ENCODE measurements around the gene PRR4.

Gene PRR4

DNA sequence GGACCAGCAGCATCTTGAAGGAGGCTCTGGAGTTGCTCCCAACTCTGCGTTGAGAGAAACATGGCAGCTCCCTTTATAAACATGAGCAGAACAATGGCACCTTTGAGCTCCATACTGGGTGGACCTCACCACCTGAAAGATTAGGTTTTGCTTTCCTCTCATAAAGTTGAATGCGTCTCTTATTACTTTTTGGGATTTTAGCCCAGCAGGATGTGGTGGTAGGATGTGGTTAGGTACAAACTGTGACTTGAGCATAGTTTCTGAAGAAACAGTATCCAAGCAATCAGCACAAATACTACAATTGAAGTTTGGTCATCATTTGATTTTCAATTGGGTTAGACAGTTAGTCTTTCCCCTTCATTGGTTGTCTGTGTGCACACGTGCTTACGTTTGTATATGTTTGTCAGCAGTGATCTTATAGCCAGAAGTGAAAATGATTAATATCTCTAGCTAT, at the start of gene PRR4:
TSS of gene PRR4 (minus strand) at position 51 of the 454 bp plus-strand sequence. CDS start at position 13, 38 bp downstream.
- DNase-seq, result no peak

- DNase-seq, result no peak
Observed at GRCh38 chr12:10896854-10897253, 47.6 kb upstream of the PRR4 start.

- no peak for DNase-seq
Observed at GRCh38 chr12:10891937-10892336, 42.7 kb upstream of the PRR4 start.

GRCh38 chr12:10889226-10889625, 40.0 kb upstream of the PRR4 start:
- DNase-seq, result no peak

- no peak for DNase-seq
Observed at GRCh38 chr12:10884086-10884725, 34.9 kb upstream of the PRR4 start, which contains the start of gene PRH1. Gene PRH1 (minus strand): TSS chr12:10884255. CDS start chr12:10884217, 38 bp downstream.

DNA sequence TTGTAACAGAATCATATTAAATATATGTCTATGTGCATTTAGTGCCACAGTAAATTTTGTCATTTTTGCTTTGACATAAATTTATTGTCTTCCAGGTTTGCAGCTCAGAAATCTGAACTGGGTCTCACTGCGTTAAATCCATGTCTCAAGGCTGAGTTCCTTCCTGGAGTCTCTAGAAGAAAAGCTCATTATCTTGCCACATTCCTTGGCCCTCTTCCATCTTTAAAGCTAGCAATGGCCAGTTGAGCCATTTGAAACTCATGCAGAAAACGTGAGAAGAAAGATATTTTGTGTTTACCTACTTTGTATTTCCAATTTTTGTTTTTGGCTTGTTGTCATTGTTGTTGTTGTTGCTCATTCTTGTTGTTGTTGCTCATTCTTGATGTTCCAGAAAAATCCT, 24.1 kb upstream of the PRR4 start:
- DNase-seq, result no peak

GRCh38 chr12:10867381-10867780, 18.1 kb upstream of the PRR4 start:
- no peak for DNase-seq

DNA sequence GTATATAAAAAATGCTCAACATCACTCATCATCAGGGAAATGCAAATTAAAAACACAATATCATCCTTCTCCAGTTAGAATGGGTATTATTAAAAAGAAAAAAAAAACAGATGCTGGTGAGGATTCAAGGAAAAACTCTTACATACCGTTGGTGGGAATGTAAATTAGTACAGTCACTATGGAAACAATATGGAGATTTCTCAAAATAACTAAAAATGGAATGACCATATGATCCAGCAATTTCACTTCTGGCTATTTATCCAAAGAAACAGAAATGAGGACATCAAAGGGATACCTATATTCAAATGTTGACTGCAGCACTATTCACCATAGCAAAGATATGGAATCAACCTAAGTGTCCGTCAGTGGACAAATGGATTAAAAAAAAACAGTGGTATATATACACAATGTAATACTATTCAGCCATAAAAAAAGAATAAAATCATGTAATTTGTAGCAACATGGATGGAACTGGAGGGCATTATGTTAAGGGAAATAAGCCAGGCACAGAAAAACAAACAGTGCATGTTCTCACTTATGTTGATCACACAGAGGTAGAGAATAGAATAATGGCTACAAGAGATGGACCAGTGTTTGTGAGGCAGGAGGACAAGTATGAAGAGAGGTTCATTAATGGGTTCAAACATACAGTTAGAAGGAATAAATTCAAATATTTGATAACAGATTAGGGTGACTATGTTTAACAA, 14.4 kb upstream of the PRR4 start:
- DNase-seq, result no peak

DNA sequence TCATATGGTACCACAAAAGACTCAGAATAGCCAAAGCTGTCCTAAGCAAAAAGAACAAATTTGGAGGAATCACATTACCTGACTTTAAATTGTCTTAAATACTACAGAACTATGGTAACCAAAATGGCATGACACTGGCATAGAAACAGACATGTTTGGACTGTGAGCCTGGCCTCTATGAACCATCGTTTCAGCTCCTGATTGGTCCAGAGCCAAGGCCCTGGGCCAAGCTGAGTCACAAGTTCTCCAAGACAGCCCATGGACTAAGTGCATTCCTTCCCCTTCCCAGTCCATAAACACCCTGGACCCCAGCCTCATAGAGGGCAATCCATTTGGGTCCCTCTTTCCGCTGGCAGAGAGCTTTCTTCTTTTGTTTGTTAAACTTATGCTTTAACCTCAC, 12.1 kb upstream of the PRR4 start:
- no peak for DNase-seq

DNA sequence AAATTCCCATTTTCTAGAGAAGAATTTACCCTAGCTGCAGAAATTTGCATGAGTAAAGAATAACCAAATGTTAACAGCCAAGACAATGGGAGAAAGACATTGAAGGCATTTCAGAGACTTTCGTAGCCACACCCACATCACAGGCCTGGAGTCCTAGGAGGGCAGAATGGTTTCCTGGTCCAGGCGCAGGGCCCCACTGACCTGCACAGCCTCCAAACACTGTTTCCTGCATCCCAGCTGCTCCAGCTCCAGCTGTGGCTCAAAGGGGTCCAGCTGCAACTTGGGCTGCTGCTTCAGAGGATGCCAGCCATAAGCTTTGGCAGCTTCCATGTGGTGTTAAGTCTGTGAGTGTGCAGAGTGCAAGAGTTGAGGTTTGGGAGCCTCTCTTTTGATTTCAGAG, 6.5 kb upstream of the PRR4 start:
- no peak for DNase-seq

- no peak for DNase-seq
Observed at GRCh38 chr12:10853776-10854175, 4.5 kb upstream of the PRR4 start.

DNA sequence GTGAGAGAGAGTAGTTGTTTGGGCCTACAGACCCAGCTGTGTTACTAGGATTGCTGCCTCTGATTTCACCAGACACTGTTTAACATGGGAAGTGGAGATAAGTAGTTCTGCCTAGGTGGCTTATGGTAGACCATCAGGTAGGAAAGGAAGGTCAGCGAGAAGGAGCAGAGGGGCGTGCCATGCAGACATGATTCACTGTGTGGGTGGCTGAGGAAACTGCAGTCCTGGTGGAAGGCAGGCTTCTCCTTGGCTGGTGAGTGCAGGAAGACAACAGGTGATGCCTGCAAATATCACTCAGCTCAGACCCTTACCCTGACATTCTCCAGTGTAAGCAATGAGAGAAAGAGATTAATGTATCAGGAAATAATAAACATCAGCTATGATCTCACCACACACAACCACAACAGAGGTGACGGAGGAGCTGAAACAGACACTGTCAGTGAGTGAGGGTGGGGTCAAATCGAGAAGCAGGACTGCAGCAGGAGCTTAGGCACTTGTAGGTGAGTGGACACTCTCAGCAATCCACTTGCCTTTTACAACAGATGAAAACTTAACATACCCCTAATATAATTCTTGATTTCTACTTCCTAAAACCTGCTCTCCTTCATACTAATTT, 2.1 kb upstream of the PRR4 start:
- no peak for DNase-seq

GRCh38 chr12:10847744-10848143, 1.5 kb downstream of the PRR4 start:
- no peak for DNase-seq

GRCh38 chr12:10842862-10843261, 6.4 kb downstream of the PRR4 start:
- DNase-seq, result no peak

GRCh38 chr12:10838461-10838860, 10.8 kb downstream of the PRR4 start:
- no peak for DNase-seq

DNA sequence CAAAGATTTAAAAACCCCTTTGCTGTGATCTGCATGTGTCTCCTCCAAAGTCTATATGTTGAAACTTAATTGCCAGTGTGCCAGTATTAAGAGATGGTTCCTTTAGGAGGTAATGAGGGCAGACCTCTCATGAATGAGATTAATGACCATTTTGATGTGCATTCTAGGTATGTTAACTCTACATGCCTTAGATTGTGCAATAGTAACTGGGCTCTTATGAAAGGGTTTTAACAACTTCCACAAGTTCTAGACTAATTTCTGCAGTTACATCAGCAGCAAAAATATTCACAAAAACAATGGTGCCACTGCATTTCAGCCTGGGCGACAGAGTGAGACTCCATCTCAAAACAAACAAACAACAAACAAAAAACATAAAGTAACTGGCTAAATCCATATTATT, 19.3 kb downstream of the PRR4 start:
- no peak for DNase-seq

DNA sequence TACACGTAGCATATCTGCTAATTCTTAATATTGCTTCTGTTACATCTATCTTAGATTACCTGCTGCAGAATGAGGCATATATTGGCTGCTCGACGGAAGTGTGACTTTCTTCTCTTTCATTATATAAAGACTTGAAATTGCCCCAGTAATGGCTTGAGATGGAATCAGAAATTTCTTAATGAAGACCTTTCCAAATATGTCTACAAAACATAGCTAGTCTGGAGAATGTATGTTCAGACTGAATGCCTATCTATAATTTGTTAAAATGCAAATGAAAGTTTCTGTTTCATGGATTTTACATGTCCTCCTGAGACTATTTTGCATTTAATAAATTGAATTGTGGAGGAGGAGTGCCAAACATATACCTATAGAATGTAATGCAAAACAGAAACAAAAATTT, 23.0 kb downstream of the PRR4 start, which contains the start of gene TAS2R10:
TSS of gene TAS2R10 (minus strand) at position 101 of the 400 bp plus-strand sequence. CDS start at position 12, 89 bp downstream.
- DNase-seq, result no peak

DNA sequence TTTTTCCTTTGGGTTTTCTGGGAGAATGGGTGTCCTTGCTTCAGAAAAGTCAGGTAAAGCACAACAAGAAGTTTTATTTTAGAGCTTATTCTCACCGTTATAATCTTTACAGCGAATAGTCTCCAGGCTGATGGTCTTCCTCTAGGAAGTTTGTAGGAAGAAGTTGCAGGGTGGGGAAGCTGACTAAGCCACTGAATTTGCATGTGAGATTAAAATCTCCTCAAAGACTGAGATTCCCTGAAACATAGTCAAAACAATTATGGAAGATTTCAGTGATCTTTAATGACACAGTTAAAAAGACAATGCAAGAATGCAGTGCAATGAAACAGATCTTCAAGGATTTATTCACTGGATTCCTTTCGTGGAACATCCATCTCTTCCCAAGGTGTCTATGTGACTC, 24.3 kb downstream of the PRR4 start:
- no peak for DNase-seq

DNA sequence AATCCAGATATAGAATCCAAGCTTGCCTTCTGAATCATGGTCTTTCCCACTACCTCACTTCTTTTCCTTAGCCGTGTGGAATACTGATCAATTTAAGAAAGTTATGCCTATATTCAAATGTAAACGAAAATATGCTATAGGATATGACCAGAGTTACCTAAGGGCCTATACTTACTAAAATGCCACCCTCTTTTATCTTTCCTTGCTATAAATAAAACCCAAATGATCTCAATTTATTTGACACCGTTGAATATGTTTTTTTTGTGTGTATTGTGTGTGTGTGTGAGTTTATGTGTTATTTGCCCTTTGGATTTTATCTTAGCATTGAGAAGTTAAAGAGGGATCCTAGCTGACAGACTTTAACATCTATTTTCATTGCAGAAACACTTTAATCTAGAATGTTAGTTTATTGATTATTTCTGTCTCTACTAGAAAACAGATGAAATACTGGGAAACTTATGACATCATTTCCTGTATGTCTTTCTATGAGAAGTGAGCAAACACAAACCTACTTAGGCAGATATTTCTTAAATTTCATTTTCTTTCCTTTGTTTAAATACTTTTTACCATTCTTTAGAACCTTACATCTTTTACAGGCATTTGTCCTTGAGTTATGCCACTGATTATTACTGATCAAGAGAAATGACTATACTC, 37.3 kb downstream of the PRR4 start:
- no peak for DNase-seq

DNA sequence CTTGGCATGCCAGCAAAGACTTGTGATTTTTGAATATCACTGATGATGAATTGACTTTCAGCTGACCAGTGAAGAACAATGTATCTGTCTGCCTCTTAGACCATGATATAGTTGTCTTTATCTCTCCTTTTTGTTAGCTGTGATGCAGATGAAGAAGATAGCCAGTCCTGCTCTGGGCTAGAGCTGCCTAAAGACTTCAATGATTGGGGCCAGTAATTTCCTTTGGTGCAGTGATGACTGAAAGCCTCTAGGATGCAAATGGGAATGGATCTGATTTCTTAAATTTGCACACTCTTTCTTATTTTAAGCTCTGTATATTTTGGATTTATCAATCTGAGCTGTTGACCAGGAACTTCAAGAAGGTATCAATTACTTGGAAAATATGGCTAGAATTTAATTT, 39.2 kb downstream of the PRR4 start, which contains the start of gene TAS2R9:
TSS of gene TAS2R9 (minus strand) at position 101 of the 400 bp plus-strand sequence. CDS start at position 8, 93 bp downstream.
- DNase-seq, result no peak

- DNase-seq, result no peak
Observed at GRCh38 chr12:10807186-10807585, 42.1 kb downstream of the PRR4 start, which contains the start of gene TAS2R8. Gene TAS2R8 (minus strand): TSS chr12:10807286. CDS start chr12:10806980, 306 bp downstream.

DNA sequence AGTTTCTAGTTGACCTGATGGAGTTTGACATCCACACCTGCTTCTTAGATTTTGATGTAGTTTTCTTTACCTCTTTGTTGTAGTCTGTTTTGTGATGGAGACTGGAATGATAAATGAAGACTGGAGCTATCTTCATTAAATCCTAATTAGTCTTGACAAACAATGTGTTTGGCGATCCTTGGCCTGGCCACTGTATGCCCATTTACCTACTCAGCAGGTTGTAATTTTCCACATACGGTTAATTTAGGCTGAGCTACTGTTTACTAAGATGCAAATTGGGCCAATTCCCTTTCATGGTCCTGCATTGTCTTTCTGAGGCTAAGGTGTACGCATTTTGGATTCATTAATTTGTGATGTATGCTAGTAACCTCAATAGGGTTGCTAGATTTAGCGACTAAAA, 46.7 kb downstream of the PRR4 start, which contains the start of gene TAS2R7:
TSS of gene TAS2R7 (minus strand) at position 41 of the 400 bp plus-strand sequence. CDS start 57 bp downstream, outside the sequence.
- no peak for DNase-seq

GRCh38 chr12:10801741-10802140, 47.5 kb downstream of the PRR4 start:
- DNase-seq, result no peak

Measured in NCI-H345 (cell line).